Retina (tissue), 1 donor: ENCODE data around the gene MAP3K14.
A peak's percentile ranks its signal among the peaks of the same experiment; 100 is the strongest.
"Not testable (repeated sequence)": the region's sequence is repeated elsewhere in the genome, so short reads cannot be mapped to it uniquely, and the experiment has no call there.

Experiments
- DNase-seq: peaks from one replicate; pipeline ENCODE4 v3.0.0-alpha.2; 2016

MAP3K14 gene

DNA sequence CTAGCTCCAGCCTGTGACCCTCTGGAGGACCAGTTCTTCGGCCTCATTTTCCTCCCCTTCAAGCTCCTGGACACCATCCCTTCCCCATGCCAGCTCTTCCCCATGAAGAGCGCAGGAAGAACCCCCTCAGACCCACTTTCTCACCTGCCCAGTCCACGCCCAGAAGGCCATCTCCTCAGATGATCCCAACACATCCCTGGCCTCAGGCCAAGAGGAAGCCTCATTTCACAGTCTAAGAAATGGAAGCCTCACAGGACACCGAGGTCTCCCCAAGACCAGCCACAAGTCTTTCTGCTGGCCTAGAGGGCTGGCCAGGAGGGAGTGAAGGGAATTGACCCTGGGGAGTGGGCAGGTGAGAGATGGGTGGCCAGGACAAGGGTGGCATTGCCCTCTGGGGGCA lies 62.9 kb downstream of the MAP3K14 start:
- DNase-seq: no peak

DNA sequence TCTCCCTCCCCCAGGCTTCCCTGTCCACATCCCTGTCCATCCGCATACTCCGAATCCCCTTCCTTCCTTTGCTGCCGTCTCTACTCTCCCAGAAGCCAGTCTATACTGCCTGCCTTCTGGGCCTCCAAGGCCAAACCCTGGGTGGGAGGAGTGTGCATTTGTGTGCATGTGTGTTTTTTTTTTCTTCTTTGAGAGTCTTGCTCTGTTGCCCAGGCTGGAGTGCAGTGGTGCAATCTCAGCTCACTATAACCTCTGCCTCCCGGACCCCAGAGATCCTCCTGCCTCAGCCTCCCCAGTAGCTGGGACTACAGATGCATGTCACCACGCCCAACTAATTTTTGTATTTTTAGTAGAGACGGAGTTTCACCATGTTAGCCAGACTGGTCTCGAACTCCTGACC lies 63.6 kb downstream of the MAP3K14 start:
- DNase-seq: not testable (repeated sequence)

DNA sequence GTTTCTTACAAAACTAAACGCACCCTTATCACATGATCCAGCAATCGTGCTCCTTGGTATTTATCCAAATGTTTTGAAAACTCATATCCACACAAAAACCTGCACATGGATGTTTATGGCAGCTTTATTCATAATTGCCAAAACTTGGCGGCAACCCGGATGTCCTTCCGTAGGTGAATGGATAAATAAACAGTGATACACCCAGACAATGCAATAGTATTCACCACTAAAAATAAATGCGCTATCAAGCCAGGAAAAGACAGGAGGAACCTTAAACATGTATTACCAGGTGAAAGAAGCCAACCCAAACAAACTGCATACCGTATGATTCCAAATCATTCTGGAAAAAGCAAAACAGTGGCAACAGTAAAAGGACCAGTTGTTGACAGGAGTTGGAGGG lies 64.9 kb downstream of the MAP3K14 start:
- DNase-seq: no peak

DNA sequence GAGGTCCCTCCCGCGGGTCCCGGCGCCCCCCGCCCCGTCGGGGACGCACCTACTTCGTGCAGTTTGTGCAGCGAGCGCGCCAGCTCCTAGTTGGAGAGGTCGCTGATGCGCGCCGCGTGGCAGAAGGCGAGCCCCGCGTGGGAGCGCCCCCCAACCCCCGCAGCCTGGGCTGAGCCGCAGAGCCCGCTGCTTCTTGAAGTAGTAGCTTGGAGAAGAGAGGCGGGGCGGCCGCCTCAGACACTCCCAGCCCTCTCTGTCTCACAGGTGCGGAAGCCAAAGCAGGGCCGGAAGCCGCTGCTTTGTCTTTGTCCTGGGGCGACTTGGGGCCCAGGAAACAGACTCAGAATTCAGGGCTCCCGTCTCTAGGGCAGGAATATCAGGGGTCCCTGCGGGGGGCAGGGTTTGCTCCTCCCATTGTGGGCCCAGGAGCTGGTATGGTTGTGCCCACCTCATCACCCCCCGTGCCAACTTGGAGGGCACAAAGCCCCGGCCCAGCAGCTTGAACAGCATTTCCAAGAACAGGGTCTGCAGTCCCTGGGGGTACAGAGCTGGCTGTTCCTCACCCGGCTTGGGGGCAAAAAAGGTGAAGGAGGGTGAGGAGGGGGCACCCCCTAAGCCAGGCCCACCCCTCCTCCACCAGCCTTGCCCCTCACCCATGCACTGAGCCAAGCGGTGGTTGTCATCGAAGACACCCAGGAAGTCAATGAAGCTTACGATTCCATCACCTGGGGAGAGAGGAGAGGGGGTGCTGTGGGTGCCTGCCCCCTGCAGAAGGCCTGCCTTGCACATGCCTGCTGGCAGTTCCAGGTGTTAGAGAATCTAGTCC lies 68.5 kb downstream of the MAP3K14 start:
- DNase-seq: peak; percentile 64

DNA sequence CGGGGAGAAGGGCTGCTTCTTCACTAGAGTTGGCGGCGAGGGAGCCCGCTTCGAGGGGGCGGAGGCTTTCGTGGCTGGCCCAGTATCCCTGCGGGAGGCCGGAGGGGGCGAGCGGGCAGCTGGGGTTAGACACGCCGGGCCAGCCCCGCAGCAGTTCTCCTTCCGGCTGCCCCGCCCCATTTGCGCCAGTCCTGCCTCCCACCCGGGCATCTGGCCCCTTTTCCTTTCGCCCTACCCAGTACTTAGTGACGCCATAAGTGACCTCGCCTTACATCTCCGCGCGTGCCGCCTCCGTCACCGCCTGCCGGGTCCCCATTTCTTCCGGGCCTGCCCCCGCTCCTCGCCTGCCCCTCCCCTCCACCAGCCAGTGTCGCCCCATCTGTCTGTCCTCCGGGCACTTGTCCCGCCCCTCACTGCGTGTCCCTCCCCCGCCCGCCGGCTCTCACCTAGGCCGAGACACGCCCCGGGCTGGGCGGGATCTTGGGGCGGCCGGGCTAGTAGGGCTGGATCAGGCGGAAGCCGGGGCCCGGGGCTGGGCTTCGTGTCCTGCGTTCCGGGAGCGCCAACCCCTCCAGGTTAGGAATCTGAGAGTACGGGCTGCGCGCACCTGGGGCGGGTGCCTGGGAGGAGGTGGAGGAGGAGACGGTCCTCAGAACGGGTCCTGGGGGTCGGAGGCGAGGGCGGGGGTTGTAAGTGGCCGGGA lies 69.2 kb downstream of the MAP3K14 start:
- DNase-seq: peak; percentile 87

DNA sequence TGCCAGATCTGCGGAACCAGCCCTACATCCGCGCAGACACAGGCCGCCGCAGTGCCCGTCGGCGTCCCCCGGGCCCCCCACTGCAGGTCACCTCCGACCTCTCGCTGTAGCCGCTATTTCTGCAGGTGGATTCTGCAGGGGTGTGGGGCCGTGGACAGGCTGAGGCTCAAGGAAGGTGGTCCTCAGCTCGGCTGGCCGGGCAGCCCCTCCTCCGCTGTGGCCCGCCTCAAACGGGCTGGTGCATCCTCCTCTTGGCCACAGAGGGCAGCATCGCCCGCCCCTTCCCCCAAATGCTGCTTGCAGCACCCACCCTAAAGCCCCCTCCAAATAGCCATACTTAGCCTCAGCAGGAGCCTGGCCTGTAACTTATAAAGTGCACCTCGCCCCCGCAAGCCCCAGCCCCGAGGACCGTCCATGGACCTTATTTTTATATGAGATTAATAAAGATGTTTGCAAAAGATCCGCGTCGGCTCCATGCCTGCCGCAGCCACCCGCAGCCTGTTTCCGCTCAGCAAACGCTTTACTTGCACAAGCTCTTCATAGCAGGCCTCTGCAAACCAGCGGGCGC lies 69.9 kb downstream of the MAP3K14 start:
- peak; percentile 88 for DNase-seq

DNA sequence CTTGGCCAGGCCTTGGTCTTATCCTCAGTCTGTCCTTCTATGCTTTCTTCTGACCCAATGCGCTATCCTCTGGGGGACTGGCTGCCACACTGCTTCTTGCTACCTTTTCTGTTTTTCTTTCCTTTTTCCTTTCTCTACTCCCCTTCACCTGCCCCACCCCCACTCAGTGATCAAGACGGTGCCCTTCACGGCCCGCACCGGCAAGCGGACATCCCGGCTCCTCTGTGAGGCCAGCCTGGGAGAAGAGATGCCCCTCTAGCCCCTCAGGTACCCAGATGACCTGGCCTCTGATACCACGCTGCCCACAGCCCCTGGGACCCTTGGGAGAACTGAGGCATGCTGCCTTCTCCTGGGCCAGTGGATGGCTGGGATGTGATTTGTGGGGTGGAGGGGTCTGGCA lies 70.5 kb downstream of the MAP3K14 start:
- DNase-seq: no peak

DNA sequence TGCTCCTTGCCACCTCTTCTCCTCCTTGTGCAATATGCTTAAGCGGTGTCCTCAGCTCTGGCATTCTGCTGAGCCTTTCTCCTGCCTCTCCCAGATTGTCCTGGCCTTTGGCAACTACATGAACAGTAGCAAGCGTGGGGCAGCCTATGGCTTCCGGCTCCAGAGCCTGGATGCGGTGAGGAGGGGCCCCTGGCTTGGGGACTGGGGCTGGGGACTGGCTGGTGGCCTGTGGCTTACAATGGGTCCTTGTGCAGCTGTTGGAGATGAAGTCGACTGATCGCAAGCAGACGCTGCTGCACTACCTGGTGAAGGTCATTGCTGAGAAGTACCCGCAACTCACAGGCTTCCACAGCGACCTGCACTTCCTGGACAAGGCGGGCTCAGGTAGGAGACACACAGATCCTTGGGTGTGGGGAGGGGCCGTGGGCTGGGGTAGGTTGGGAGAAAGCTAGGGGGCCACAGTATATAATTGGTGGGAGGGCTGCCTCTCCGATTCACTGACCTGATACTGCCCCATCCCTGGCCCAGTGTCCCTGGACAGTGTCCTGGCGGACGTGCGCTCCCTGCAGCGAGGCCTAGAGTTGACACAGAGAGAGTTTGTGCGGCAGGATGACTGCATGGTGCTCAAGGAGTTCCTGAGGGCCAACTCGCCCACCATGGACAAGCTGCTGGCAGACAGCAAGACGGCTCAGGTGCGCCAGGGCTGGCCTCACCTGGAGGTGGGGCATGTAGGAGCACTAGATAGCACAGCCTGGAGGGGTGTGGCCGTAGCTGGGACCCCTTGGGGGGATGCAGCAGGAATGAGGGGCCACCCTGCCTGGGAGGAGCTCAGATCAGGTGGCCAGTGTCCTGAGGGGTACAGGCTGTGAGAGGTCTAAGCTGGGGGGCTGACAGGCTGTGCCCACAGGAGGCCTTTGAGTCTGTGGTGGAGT lies 71.8 kb downstream of the MAP3K14 start:
- no peak for DNase-seq

DNA sequence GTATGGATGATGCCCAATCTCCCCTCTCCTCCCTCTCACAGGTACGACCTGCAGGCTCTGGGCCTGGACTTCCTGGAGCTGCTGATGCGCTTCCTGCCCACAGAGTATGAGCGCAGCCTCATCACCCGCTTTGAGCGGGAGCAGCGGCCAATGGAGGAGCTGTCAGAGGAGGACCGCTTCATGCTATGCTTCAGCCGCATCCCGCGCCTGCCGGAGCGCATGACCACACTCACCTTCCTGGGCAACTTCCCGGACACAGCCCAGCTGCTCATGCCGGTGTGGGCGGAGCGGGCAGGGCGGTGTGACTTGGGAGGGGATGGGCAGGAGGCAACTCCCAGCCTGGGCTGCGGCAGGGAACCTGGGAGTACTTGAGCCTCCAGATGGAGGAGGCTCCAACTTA lies 73.1 kb downstream of the MAP3K14 start:
- DNase-seq: no peak

DNA sequence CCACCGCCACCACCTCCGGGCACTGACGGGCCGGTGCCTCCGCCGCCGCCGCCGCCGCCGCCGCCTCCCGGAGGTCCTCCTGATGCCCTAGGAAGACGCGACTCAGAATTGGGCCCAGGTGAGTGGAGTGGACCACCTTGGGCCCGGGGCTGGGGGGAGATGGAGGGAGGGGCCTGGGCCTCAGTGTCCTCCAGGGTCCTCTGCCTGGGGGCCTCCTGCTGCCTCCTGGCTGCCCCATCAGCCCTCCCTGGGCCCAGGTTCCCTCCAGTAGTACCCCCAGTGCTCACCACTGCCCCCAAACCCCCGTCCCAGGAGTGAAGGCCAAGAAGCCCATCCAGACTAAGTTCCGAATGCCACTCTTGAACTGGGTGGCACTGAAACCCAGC lies 74.8 kb downstream of the MAP3K14 start:
- DNase-seq: no peak

DNA sequence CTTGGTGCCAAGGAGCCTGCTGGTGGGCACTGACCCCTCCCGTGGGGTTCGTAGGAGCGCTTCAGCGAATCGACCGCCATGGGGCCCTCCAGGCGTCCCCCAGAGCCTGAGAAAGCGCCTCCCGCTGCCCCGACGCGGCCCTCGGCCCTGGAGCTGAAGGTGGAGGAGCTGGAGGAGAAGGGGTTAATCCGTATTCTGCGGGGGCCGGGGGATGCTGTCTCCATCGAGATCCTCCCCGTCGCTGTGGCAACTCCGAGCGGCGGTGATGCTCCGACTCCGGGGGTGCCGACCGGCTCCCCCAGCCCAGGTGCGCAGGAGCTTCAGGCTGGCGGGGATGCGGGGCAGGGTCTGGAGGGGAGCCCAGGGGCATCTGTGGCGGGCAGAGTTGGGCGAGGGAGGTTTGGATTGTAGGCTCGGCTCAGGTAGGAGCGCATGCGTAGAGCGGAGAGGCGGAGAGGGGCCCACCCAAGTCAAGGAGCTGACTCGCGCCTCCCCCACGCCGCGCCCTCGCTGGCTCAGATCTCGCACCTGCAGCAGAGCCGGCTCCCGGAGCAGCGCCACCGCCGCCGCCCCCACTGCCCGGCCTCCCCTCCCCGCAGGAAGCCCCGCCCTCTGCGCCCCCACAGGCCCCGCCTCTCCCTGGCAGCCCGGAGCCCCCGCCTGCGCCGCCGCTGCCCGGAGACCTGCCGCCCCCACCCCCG lies 75.3 kb downstream of the MAP3K14 start:
- peak; percentile 78 for DNase-seq

DNA sequence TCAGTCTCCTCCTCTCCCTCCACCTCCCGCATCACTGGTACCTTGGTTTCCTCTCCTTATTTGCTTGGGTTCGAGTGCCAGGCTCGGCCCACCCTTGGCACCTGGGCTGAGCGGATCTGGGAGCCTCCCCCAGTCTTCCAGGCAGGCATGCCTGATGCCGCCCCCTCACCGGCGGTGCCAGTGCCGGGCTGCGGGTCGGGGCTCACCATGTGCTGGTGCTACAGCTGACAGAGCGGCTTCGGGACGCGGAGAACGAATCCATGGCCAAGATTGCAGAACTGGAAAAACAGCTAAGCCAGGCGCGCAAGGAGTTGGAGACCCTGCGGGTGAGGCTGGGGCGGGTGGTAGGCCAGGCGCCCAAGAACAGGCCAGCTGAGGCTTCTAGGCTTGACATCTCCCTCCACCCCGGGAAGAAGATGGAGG lies 75.9 kb downstream of the MAP3K14 start:
- no peak for DNase-seq

DNA sequence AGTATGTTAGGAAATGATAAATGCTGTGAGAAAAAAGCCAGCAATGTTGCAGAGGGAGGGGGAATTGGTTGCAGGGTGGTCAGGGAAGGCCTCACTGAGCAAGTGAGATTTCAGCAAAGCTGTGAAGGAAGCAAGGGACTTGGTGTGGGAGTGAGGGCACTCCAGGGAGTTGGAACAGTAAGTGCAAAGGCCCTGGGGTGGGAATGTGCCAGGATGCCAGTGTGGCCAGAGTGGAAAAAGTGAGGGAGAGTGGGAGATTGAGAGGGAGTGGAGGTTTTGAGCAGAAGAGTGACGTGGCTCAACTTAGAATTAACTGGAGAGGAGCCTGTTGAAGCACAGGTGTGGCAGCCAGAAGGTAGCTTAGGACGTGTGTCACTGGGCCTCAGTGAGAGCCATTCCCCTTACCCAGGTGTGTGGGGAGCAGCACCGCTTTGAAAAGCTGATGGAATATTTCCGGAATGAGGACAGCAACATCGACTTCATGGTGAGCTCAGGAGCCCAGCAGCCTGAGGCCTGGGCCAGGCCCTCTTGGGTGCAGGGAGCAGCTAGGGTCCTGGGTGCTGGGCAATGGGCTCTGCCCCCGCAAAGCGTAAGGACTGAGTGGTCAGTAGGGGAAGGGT lies 78.6 kb downstream of the MAP3K14 start:
- no peak for DNase-seq

DNA sequence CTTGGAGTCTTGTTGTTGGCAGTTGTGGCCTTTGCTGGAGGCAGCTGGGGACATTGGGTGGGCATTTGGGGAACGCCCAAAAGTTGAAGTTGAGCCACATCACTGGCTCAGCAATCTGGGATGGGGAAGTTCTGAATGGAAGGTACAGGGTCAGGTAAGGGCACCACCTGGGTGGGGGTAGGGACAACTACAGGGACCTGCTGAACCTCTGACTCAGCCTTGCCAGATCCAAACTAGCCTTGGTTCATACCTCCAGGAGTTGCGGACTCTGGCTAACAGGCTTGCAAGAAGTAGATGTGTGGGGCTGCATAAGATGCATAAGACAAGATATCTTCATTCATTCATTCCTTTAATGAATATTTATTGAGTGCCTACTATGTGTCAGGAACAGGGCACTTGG lies 79.1 kb downstream of the MAP3K14 start:
- no peak for DNase-seq

DNA sequence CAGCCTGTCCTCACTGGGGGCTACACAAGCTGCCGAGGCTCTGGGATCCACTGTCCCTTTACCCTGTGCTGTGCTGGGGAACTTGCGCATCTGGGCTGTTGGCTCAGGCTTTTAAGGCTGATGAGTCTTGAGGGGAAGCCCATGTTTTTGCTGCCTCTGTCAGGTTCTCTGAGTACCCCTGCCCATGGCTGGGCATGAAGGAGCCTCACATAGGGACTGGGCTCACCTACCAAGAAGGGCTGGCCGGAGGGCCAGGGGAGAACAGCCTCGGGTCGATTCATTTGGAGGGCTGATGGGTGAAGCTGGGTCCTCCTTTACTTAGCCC lies 80.6 kb downstream of the MAP3K14 start:
- DNase-seq: no peak

DNA sequence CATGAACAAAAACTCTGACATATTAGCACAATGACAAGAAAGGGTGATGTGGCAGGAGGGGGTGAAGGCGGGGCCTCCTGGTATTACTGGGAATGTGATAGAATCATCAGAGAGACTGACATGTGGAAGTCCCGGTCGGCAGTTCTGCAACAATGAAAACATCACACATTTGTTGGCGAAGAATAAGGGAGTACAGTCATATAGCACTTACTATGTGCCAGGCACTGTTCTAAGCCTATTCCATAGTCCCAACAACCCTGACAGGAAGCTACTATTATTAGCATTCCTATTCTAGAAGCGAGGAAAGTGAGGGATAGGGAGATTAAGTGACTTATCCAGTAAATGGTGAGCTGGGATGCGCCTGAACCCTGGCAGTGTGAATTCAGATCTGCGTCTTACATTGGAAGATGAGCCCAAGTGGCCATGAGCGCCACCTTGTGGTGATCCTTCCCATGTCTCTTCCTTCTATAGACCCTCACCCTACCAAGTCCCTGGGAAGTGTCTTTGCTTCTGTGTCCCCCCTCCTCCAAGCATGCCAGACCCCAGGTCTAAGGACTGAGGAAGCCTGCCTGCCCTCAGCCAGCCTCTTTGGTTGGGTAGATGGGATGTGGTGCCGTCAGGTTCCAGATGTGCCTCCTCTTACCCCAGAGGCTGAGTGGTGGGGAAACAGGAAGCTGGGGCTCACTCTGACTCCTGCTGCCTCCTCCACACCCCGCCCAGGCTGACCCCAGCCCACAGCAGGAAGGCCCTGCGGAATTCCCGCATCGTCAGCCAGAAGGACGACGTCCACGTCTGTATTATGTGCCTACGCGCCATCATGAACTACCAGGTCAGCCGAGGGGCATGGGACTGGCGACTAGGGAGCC lies 81.2 kb downstream of the MAP3K14 start:
- peak; percentile 79 for DNase-seq

DNA sequence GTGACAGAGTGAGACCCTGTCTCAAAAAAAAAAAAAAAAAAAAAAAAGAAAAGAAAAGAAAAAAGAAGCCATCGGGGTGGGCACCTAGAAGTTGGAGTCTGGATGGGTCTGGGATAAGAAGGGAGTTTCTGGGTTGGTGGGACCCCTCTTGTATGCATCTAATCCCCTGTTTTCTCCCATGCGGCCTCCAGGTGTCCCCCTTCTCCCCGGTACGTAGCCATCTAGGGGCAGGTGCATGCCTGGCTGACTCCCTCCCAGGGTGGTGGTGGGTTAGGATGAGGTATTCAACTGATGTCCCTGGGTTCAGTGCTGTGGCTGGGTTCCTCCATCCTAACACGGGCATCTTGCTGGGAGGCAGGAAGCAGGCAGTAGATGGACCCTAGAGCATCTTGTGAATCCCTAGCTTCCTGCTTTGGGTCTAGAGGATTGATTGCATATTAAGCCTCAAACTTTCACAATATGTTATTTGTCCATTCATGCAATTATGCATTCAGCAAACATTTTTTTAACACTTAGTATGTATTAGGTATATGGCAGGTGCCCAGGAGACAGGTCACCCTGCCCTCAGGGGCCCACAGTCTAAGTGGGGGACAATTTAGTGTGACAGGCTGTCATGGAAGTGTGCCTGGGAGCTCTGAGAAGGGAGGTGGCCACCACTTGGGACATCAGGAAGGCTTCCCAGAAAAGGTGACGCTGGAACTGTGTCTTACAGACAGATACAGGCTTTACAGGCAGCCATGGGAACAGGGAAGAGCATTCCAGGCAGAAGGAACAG lies 82.0 kb downstream of the MAP3K14 start:
- DNase-seq: no peak

DNA sequence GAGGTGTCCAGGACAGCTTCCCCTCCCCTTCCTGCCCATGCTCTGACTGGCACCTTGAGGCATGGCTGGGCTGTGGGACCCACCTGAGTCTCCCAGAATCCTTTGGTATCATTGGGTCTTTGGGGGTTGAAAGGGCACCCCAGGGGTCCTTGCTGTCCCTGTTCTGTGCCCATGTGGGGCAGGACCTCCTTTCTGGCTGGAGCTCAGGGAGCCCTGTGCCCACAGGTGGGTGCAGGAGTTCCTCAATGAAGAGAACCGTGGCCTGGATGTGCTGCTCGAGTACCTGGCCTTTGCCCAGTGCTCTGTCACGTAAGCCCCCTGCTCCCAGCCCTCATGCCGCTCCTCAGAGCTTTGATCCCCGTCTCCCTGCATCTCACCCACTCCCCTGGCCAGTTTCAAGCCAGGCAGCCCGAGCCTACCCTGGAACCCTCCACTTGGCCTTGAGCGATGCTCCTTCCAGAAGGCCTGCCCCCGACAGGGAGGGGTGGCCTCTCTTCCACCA lies 83.3 kb downstream of the MAP3K14 start:
- DNase-seq: no peak

DNA sequence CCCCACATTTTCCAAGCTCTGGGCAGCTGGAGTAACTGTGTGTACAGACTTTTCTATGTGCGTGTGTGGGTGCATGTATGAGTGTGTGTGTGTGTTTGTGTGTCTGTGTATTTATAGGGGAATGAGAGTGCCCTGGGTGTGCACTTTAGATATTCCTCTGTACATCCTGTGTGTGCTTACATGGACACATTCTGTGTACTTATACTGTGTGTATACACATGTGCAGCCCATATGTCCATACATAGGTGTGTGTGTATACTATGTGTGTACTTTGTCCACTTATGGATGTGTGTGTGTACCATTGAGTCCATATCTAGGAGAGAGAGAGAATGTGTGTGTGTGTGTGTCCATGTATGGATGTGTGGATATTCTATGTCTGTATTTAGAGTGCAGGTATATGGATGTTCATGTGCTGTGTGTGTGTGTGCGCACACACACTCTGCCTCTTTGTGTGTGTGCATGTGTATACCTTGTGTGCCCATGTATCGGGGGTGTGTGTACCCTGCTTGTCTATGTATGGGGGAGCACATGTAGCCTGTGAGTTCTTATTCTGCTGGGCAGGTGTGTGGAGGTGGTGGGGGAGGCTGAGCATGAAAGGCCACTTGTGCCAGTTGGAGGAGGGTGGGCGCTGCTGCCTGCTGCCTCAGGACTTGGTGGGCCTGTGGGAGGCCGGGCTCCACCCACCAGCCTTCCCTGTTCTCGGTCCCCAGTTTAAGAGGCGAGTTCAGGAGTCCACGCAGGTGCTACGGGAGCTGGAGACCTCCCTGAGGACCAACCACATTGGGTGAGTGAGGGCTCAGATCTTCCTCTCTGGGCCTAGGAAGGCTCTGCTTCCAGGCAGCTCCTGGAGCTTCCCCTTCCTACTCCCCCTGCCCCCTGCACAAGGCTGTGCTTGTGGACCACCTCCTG lies 84.1 kb downstream of the MAP3K14 start:
- DNase-seq: no peak
